HCT116 (cell line): Measurements from ENCODE around the gene SLC44A1. TPM values are rescaled to one million over a fixed set of nuclear protein-coding genes. Genes with fewer than 3 reads are reported as not detected.

ENCODE experiments used
- ATAC-seq: fragments of 200-7000 bp; cut with Tn5 transposase; 2 replicates; pipeline ENCODE4 v1.9.1; 2020; ENCODE audit warnings: mild to moderate bottlenecking, moderate library complexity
- BruUV-seq: library from RNA; stranded (reverse); fragments of 400-500 nt; replicated peaks from 2 replicates; lab custom pipeline; 2021; lab: Mats Ljungman, UMichigan
- CTCF ChIA-PET: fragments of 300-600 bp; sonication (Branson Sonifier 250); formaldehyde crosslinking; loops from one replicate; lab custom pipeline; 2021; ENCODE audit warnings: antibody characterized with exemption; lab: Charles Lee
- POLR2A ChIA-PET: fragments of 300-600, 350-600 bp; sonication (Branson Sonifier 250); formaldehyde crosslinking; loops from one replicate; lab custom pipeline; 2021; ENCODE audit warnings: antibody characterized with exemption; lab: Charles Lee
- RAD21 ChIA-PET, 2 experiments: fragments of 300-600 bp; sonication (Branson Sonifier 250); formaldehyde crosslinking; loops; one replicate each; lab custom pipeline; 2023; ENCODE audit warnings: low total read pairs in 2 of 2; ENCODE audit not compliant: uncharacterized antibody in 2 of 2, unreplicated experiment in 2 of 2, low non-redundant PET in 1 of 2; lab: Charles Lee
- DNase-seq: peaks from one replicate; pipeline ENCODE4 v3.0.0-alpha.2; 2010; ENCODE audit warnings: low read depth, low spot score
- H2AFZ ChIP-seq: fragments of 200-600 bp; shearing (Covaris generic), sonication (generic); 2 replicates; pipeline ENCODE4 v1.6.1; 2017; ENCODE audit warnings: low read depth, mixed run types, mixed read lengths, antibody characterized with exemption, low read length; ENCODE audit not compliant: poor library complexity, severe bottlenecking
- H3K27ac ChIP-seq: 2 replicates; pipeline ENCODE4 v1.5.1; 2012; ENCODE audit warnings: low read depth, low read length
- H3K27me3 ChIP-seq: fragments of 200-600 bp; sonication (generic); 2 replicates; pipeline ENCODE4 v1.6.1; 2016; ENCODE audit warnings: mixed run types, low read length, mixed read lengths; ENCODE audit not compliant: insufficient read depth
- H3K36me3 ChIP-seq, 2 experiments: fragments of 200-500 bp in 1 of 2; fragments of 200-600 bp in 1 of 2; sonication (Bioruptor generic) in 1 of 2; sonication (generic) in 1 of 2; 2 replicates each; pipeline versions ENCODE4 v1.5.1 to v1.6.1; 2014 to 2016; ENCODE audit warnings: low read length in 2 of 2, inconsistent platforms in 1 of 2, mixed read lengths in 1 of 2, mixed run types in 1 of 2; ENCODE audit not compliant: insufficient read depth in 2 of 2, control insufficient read depth in 1 of 2
- H3K4me1 ChIP-seq, 2 experiments: fragments of 200-600 bp in 1 of 2; sonication (generic) in 1 of 2; 2 replicates each; pipeline versions ENCODE4 v1.5.1 to v1.6.1; 2012 to 2017; ENCODE audit warnings: low read length in 2 of 2, inconsistent platforms in 1 of 2, mild to moderate bottlenecking in 1 of 2, mixed read lengths in 1 of 2, mixed run types in 1 of 2, moderate library complexity in 1 of 2; ENCODE audit not compliant: insufficient read depth in 2 of 2, control insufficient read depth in 1 of 2
- H3K4me2 ChIP-seq: fragments of 200-600 bp; sonication (generic); 2 replicates; pipeline ENCODE4 v1.6.1; 2017; ENCODE audit warnings: mixed run types, low read length, mixed read lengths
- H3K4me3 ChIP-seq, 2 experiments: fragments of 200-600 bp in 1 of 2; sonication (generic) in 1 of 2; replicated peaks in 1 of 2; 2 replicates each; pipeline ENCODE4 v1.5.1; 2011 to 2016; ENCODE audit warnings: low read length in 2 of 2, control low read depth in 1 of 2, low read depth in 1 of 2, mild to moderate bottlenecking in 1 of 2, mixed read lengths in 1 of 2, mixed run types in 1 of 2
- H3K79me2 ChIP-seq: fragments of 200-600 bp; sonication (generic); 2 replicates; pipeline ENCODE4 v1.6.1; 2017; ENCODE audit warnings: mild to moderate bottlenecking, mixed run types, low read length, moderate library complexity, mixed read lengths; ENCODE audit not compliant: insufficient read depth
- H3K9ac ChIP-seq: fragments of 200-600 bp; sonication (generic); 2 replicates; pipeline ENCODE4 v1.6.1; 2016; ENCODE audit warnings: low read length, mixed read lengths
- H3K9me2 ChIP-seq: fragments of 200-600 bp; sonication (generic), shearing (Covaris generic); 2 replicates; pipeline ENCODE4 v1.6.1; 2017; ENCODE audit warnings: mixed run types, mild to moderate bottlenecking, moderate library complexity; ENCODE audit not compliant: insufficient read depth
- H3K9me3 ChIP-seq, 2 experiments: fragments of 200-500 bp in 1 of 2; fragments of 200-600 bp in 1 of 2; sonication (Bioruptor generic) in 1 of 2; sonication (generic) in 1 of 2; 2 replicates each; pipeline ENCODE4 v1.6.1; 2014 to 2017; ENCODE audit warnings: low read length in 2 of 2, mixed read lengths in 2 of 2, inconsistent platforms in 1 of 2, low read depth in 1 of 2, mild to moderate bottlenecking in 1 of 2, mixed run types in 1 of 2, moderate library complexity in 1 of 2; ENCODE audit not compliant: control insufficient read depth in 1 of 2, insufficient read depth in 1 of 2
- H4K20me1 ChIP-seq: fragments of 200-600 bp; sonication (generic), shearing (Covaris generic); 2 replicates; pipeline ENCODE4 v1.6.1; 2017; ENCODE audit warnings: mixed run types, mild to moderate bottlenecking, moderate library complexity; ENCODE audit not compliant: insufficient read depth
- CEBPB ChIP-seq: IDR thresholded peaks from 2 replicates; pipeline ENCODE4 v1.6.1; 2012; ENCODE audit warnings: low read depth
- CTCF ChIP-seq, 3 experiments: fragments of 200-600 bp in 1 of 3; sonication (generic) in 1 of 3; IDR thresholded peaks in 2 of 3; conservative IDR thresholded peaks in 1 of 3; 2 replicates each; pipeline ENCODE4 v1.5.1; 2012 to 2017; ENCODE audit warnings: low read depth in 2 of 3, low read length in 2 of 3, antibody characterized with exemption in 1 of 3, borderline replicate concordance in 1 of 3, control low read depth in 1 of 3, mild to moderate bottlenecking in 1 of 3, mixed read lengths in 1 of 3, mixed run types in 1 of 3, moderate library complexity in 1 of 3; ENCODE audit not compliant: insufficient read depth in 1 of 3
- EZH2phosphoT487 ChIP-seq: fragments of 200-600 bp; IDR thresholded peaks from 2 replicates; pipeline ENCODE4 v1.6.1; 2018; ENCODE audit warnings: antibody characterized with exemption, borderline replicate concordance
- FOSL1 ChIP-seq: IDR thresholded peaks from 2 replicates; pipeline ENCODE4 v1.6.1; 2012; ENCODE audit warnings: low read depth
- JUND ChIP-seq: IDR thresholded peaks from 2 replicates; pipeline ENCODE4 v1.6.1; 2012
- MAX ChIP-seq: IDR thresholded peaks from 2 replicates; pipeline ENCODE4 v1.6.1; 2012
- POLR2A ChIP-seq: IDR thresholded peaks from 2 replicates; pipeline ENCODE4 v1.7.0; 2011; ENCODE audit warnings: borderline replicate concordance; ENCODE audit not compliant: insufficient read depth, insufficient read length; ENCODE audit errors: extremely low read depth
- REST ChIP-seq: IDR thresholded peaks from 2 replicates; pipeline ENCODE4 v1.6.1; 2012; ENCODE audit warnings: low read depth
- SIN3A ChIP-seq: IDR thresholded peaks from 2 replicates; pipeline ENCODE4 v1.6.1; 2012; ENCODE audit warnings: low read depth
- YY1 ChIP-seq: IDR thresholded peaks from 2 replicates; pipeline ENCODE4 v1.6.1; 2011; ENCODE audit warnings: low read length, low read depth, moderate library complexity, mild to moderate bottlenecking; ENCODE audit not compliant: insufficient replicate concordance; ENCODE audit errors: extremely low read depth
- ZFX ChIP-seq: fragments of 450-650 bp; IDR thresholded peaks from 2 replicates; pipeline ENCODE4 v1.6.1; 2017
- ZNF274 ChIP-seq: fragments of 200-500 bp; sonication (Bioruptor generic); IDR thresholded peaks from 2 replicates; pipeline ENCODE4 v1.6.1; 2014; ENCODE audit warnings: mild to moderate bottlenecking, low read depth, low read length, inconsistent platforms
- intact Hi-C: fragments of 100-400 bp; cut with micrococcal nuclease; formaldehyde crosslinking; loops from 2 replicates; pipeline ENCODE4 v1.10.0; 2022
- total RNA-seq: library from RNA; stranded (reverse); gene quantifications from one replicate; pipeline ENCODE4 v1.2.1, GENCODE V29; 2021; ENCODE audit not compliant: unreplicated experiment

Gene SLC44A1
- total RNA-seq, 1 experiment from 2014 or later: 44.1 TPM

- ATAC-seq: no peak
- H3K79me2 ChIP-seq: no peaks in the 10 kb centered on the region
- BruUV-seq: no TSS peak
- no peaks in the 10 kb centered on the region for H4K20me1 ChIP-seq
- H3K27ac ChIP-seq: no peak overlapping the region
- H3K9me3 ChIP-seq: no peaks in the 10 kb centered on the region
- no peak overlapping the region for H3K9ac ChIP-seq
- H3K4me3 ChIP-seq: no peak overlapping the region
- DNase-seq: no peak
- H2AFZ ChIP-seq: no peak overlapping the region
- H3K27me3 ChIP-seq: no peaks in the 10 kb centered on the region
- ChIA-PET POLR2A (no interaction called here), RAD21 (no interaction called here), CTCF (no interaction called here)
- H3K9me2 ChIP-seq: no peaks in the 10 kb centered on the region
- TF ChIP-seq MAX (no peak), ZFX (no peak), FOSL1 (no peak), REST (no peak), SIN3A (no peak)
- no peaks in the 10 kb centered on the region for H3K4me1 ChIP-seq
- intact Hi-C loops: no loop called here
- no peaks in the 10 kb centered on the region for H3K36me3 ChIP-seq
- no peak overlapping the region for H3K4me2 ChIP-seq
Observed at GRCh38 chr9:105439428-105439827, 195.0 kb downstream of the SLC44A1 start.

GRCh38 chr9:105441616-105442160 lies 197.2 kb downstream of the SLC44A1 start:
- no peak overlapping the region for H3K9ac ChIP-seq
- no peak for ATAC-seq
- no peak overlapping the region for H3K4me2 ChIP-seq
- no peaks in the 10 kb centered on the region for H3K27me3 ChIP-seq
- no peaks in the 10 kb centered on the region for H3K9me3 ChIP-seq
- no peak for TF ChIP-seq YY1
- TF ChIP-seq EZH2phosphoT487: no peak
- TF ChIP-seq CEBPB: no peak
- TF ChIP-seq JUND: no peak
- no peak for TF ChIP-seq MAX
- TF ChIP-seq POLR2A: no peak
- TF ChIP-seq ZNF274: no peak
- no peak for TF ChIP-seq CTCF (IDR thresholded peaks at IDR 0.05 in 2 of 3, conservative IDR thresholded peaks at IDR 0.05 in 1 of 3; ENCODE audit: borderline replicate concordance in 1 of 3, insufficient read depth in 1 of 3, low read depth in 2 of 3, low read length in 2 of 3)
- TF ChIP-seq, all 23 proteins: peak for 0
- ChIA-PET POLR2A (no interaction called here), RAD21 (no interaction called here), CTCF (no interaction called here)
- H3K4me3 ChIP-seq: no peak overlapping the region
- H4K20me1 ChIP-seq: no peaks in the 10 kb centered on the region
- no peaks in the 10 kb centered on the region for H3K9me2 ChIP-seq
- no peak for DNase-seq
- no peak overlapping the region for H3K27ac ChIP-seq
- no peaks in the 10 kb centered on the region for H3K4me1 ChIP-seq
- H2AFZ ChIP-seq: no peak overlapping the region
- intact Hi-C loops: no loop called here
- no peaks in the 10 kb centered on the region for H3K79me2 ChIP-seq
- BruUV-seq: no TSS peak
- H3K36me3 ChIP-seq: no peaks in the 10 kb centered on the region
